Activated T-cell treated with anti-CD3 and anti-CD28 coated beads, Interleukin-2, amount 50 U/mL, for 4 hours (primary cell): ENCODE results near the gene SRCAP. TPM values are rescaled to one million over a fixed set of nuclear protein-coding genes. Genes with fewer than 3 reads are reported as not detected.
A peak's percentile ranks its signal among the peaks of the same experiment; 100 is the strongest.

Experiments used
- ATAC-seq, 2 donors: fragments of 200-7000 bp; cut with Tn5 transposase; one replicate each; pipeline ENCODE4 v1.10.0; 2021
- DNase-seq: peaks from one replicate; pipeline ENCODE4 v3.0.0-alpha.2; 2020
- H3K27me3 Mint-ChIP-seq: one replicate; pipeline ENCODE4 v1.8.0; 2021; ENCODE audit warnings: low read depth, mixed read lengths
- H3K36me3 Mint-ChIP-seq: one replicate; pipeline ENCODE4 v1.8.0; 2022; ENCODE audit warnings: mixed read lengths; ENCODE audit not compliant: insufficient read depth
- H3K4me1 Mint-ChIP-seq: one replicate; pipeline ENCODE4 v1.8.0; 2021; ENCODE audit warnings: low read depth, mixed read lengths
- H3K4me3 Mint-ChIP-seq: one replicate; pipeline ENCODE4 v1.8.0; 2021; ENCODE audit warnings: mild to moderate bottlenecking, moderate library complexity, mixed read lengths
- H3K9me3 Mint-ChIP-seq: one replicate; pipeline ENCODE4 v1.8.0; 2021; ENCODE audit warnings: mixed read lengths
- total RNA-seq, 3 donors: library from RNA; stranded (reverse); gene quantifications; one replicate each; pipeline ENCODE4 v1.2.1, GENCODE V29; 2021

SRCAP gene
- total RNA-seq = 100 to 1,000 TPM in 1 of 3 donors, 10 to 100 TPM in 2; 86.3 to 100 (median 96.5) TPM

GRCh38 chr16:30698816-30699614 is at the start of gene SRCAP:
Gene SRCAP, plus strand, starts transcription at chr16:30699171. Its CDS starts 1,654 bp downstream, at chr16:30700825.
- Mint-ChIP-seq H3K4me3 (peak within 1 kb of the TSS; percentile 93), H3K36me3 (peaks cover 18% of the 10 kb centered on the region), H3K27me3 (no peaks in the 10 kb centered on the region), H3K9me3 (no peaks in the 10 kb centered on the region), H3K4me1 (peaks cover 27% of the 10 kb centered on the region)
- peak; percentile 83 for DNase-seq
- ATAC-seq = peak; percentile 40 to 47

GRCh38 chr16:30649725-30650368 is 49.1 kb upstream of the SRCAP start:
- Mint-ChIP-seq H3K9me3 (no peaks in the 10 kb centered on the region), H3K36me3 (peaks cover 7% of the 10 kb centered on the region)
- ATAC-seq = no peak

GRCh38 chr16:30650369-30651123 is 48.4 kb upstream of the SRCAP start, which contains the start of gene PRR14:
Gene PRR14, plus strand, starts transcription at chr16:30650960. Its CDS starts 686 bp downstream, at chr16:30651646.
- ATAC-seq (peak; percentile 79 to 81), DNase-seq (peak; percentile 98)
- Mint-ChIP-seq H3K4me1 (peaks cover 21% of the 10 kb centered on the region), H3K27me3 (no peaks in the 10 kb centered on the region), H3K36me3 (peaks cover 10% of the 10 kb centered on the region), H3K9me3 (no peaks in the 10 kb centered on the region), H3K4me3 (peak within 1 kb of the TSS; percentile 87)

More at GRCh38 chr16:30649725-30650368, 49.1 kb upstream of the SRCAP start:
- peak; percentile 30 for DNase-seq
- Mint-ChIP-seq H3K27me3 (no peaks in the 10 kb centered on the region), H3K4me1 (peaks cover 21% of the 10 kb centered on the region), H3K4me3 (peak overlapping the region; percentile 87)

- Mint-ChIP-seq H3K9me3 (no peaks in the 10 kb centered on the region), H3K4me1 (peaks cover 24% of the 10 kb centered on the region), H3K4me3 (peak overlapping the region; percentile 87), H3K27me3 (no peaks in the 10 kb centered on the region), H3K36me3 (peaks cover 18% of the 10 kb centered on the region)
- peak; percentile 67 for DNase-seq
- ATAC-seq = peak; percentile 72 to 76
Measured at GRCh38 chr16:30651124-30652004, 47.6 kb upstream of the SRCAP start.

- no peaks in the 10 kb centered on the region for H3K27me3 Mint-ChIP-seq
- no peaks in the 10 kb centered on the region for H3K9me3 Mint-ChIP-seq
- DNase-seq (no peak), ATAC-seq (no peak)
- peaks cover 18% of the 10 kb centered on the region for H3K36me3 Mint-ChIP-seq
- peaks cover 28% of the 10 kb centered on the region for H3K4me1 Mint-ChIP-seq
- H3K4me3 Mint-ChIP-seq = peak overlapping the region; percentile 87
Measured at GRCh38 chr16:30652005-30652296, 47.0 kb upstream of the SRCAP start.

GRCh38 chr16:30652718-30653117 is 46.3 kb upstream of the SRCAP start:
- ATAC-seq (no peak), DNase-seq (no peak)
- Mint-ChIP-seq H3K9me3 (no peaks in the 10 kb centered on the region), H3K27me3 (no peaks in the 10 kb centered on the region), H3K4me3 (peak overlapping the region; percentile 87), H3K4me1 (peaks cover 35% of the 10 kb centered on the region), H3K36me3 (peaks cover 18% of the 10 kb centered on the region)

GRCh38 chr16:30654856-30655255 is 44.1 kb upstream of the SRCAP start:
- Mint-ChIP-seq H3K27me3 (no peaks in the 10 kb centered on the region), H3K9me3 (no peaks in the 10 kb centered on the region), H3K4me3 (peak overlapping the region; percentile 38), H3K4me1 (peaks cover 33% of the 10 kb centered on the region), H3K36me3 (peaks cover 18% of the 10 kb centered on the region)
- ATAC-seq = no peak
- DNase-seq = no peak

- ATAC-seq (no peak), DNase-seq (no peak)
- no peaks in the 10 kb centered on the region for H3K9me3 Mint-ChIP-seq
- peaks cover 22% of the 10 kb centered on the region for H3K36me3 Mint-ChIP-seq
- no peak overlapping the region for H3K4me3 Mint-ChIP-seq
- no peaks in the 10 kb centered on the region for H3K27me3 Mint-ChIP-seq
- H3K4me1 Mint-ChIP-seq = peaks cover 33% of the 10 kb centered on the region
Measured at GRCh38 chr16:30655815-30656347, 43.1 kb upstream of the SRCAP start.

GRCh38 chr16:30656388-30656787 is 42.6 kb upstream of the SRCAP start:
- Mint-ChIP-seq H3K27me3 (no peaks in the 10 kb centered on the region), H3K9me3 (no peaks in the 10 kb centered on the region), H3K4me3 (peak overlapping the region; percentile 79), H3K36me3 (peaks cover 27% of the 10 kb centered on the region), H3K4me1 (peaks cover 37% of the 10 kb centered on the region)
- ATAC-seq = no peak
- DNase-seq = no peak

- H3K4me1 Mint-ChIP-seq = peaks cover 38% of the 10 kb centered on the region
Measured at GRCh38 chr16:30656974-30657865, 41.8 kb upstream of the SRCAP start.

GRCh38 chr16:30657866-30658730 is 40.9 kb upstream of the SRCAP start, which contains the start of gene FBRS:
Gene FBRS, plus strand, starts transcription at chr16:30658431. Its CDS starts 1,088 bp downstream, at chr16:30659519.
- Mint-ChIP-seq H3K27me3 (no peaks in the 10 kb centered on the region), H3K36me3 (peaks cover 30% of the 10 kb centered on the region), H3K4me1 (peaks cover 41% of the 10 kb centered on the region), H3K4me3 (peak within 1 kb of the TSS; percentile 90), H3K9me3 (no peaks in the 10 kb centered on the region)
- DNase-seq (peak; percentile 100), ATAC-seq (peak; percentile 71 to 72)

More at GRCh38 chr16:30656974-30657865, 41.8 kb upstream of the SRCAP start:
- Mint-ChIP-seq H3K4me3 (peak overlapping the region; percentile 79), H3K27me3 (no peaks in the 10 kb centered on the region), H3K9me3 (no peaks in the 10 kb centered on the region), H3K36me3 (peaks cover 33% of the 10 kb centered on the region)
- DNase-seq = no peak
- ATAC-seq = no peak
